Keratinocyte (primary cell): ENCODE measurements around the gene CDIPT. TPM values are rescaled to one million over a fixed set of nuclear protein-coding genes. Genes with fewer than 3 reads are reported as not detected.

Experiments
- DNase-seq: peaks from one replicate; pipeline ENCODE4 v3.0.0-alpha.2; 2011; ENCODE audit warnings: low read depth, missing footprints, low spot score
- FAIRE-seq: peaks from 2 replicates; lab custom pipeline; 2011; peaks lifted over from hg19 to GRCh38; lab: Jason Lieb, UNC
- H2AFZ ChIP-seq: 2 replicates; pipeline ENCODE4 v1.6.0; 2012; ENCODE audit warnings: low read length, control low read depth, inconsistent platforms; ENCODE audit not compliant: control insufficient read depth
- H3K27ac ChIP-seq: 2 replicates; pipeline ENCODE4 v1.5.1; 2011; ENCODE audit warnings: low read length; ENCODE audit not compliant: control insufficient read depth, insufficient read depth
- H3K27me3 ChIP-seq: 3 replicates; pipeline ENCODE4 v1.6.0; 2011; ENCODE audit warnings: low read length; ENCODE audit not compliant: control insufficient read depth, insufficient read depth; ENCODE audit errors: extremely low read depth
- H3K36me3 ChIP-seq, 2 experiments: 2 replicates in 1 of 2; 3 replicates in 1 of 2; pipeline ENCODE4 v1.5.1; 2011; ENCODE audit warnings: low read length in 2 of 2, mild to moderate bottlenecking in 1 of 2; ENCODE audit not compliant: control insufficient read depth in 2 of 2, insufficient read depth in 2 of 2; ENCODE audit errors: extremely low read depth in 1 of 2
- H3K4me1 ChIP-seq: 3 replicates; pipeline ENCODE4 v1.5.1; 2011; ENCODE audit warnings: low read length; ENCODE audit not compliant: control insufficient read depth, insufficient read depth; ENCODE audit errors: extremely low read depth
- H3K4me2 ChIP-seq: 3 replicates; pipeline ENCODE4 v1.6.0; 2011; ENCODE audit warnings: low read depth, low read length; ENCODE audit not compliant: control insufficient read depth, insufficient read depth; ENCODE audit errors: extremely low read depth
- H3K4me3 ChIP-seq, 3 experiments: fragments of 200-600 bp in 1 of 3; sonication (generic) in 1 of 3; 2 replicates in 2 of 3; 3 replicates in 1 of 3; pipeline ENCODE4 v1.5.1; 2011 to 2016; ENCODE audit warnings: low read length in 3 of 3, mild to moderate bottlenecking in 3 of 3, control low read depth in 2 of 3, inconsistent platforms in 1 of 3, low read depth in 1 of 3, mixed read lengths in 1 of 3, mixed run types in 1 of 3, moderate library complexity in 1 of 3; ENCODE audit not compliant: control insufficient read depth in 2 of 3, insufficient read depth in 2 of 3; ENCODE audit errors: extremely low read depth in 1 of 3
- H3K79me2 ChIP-seq: 2 replicates; pipeline ENCODE4 v1.6.0; 2012; ENCODE audit warnings: low read length; ENCODE audit not compliant: control insufficient read depth, insufficient read depth
- H3K9ac ChIP-seq: 3 replicates; pipeline ENCODE4 v1.6.0; 2011; ENCODE audit warnings: low read length; ENCODE audit not compliant: control insufficient read depth, insufficient read depth; ENCODE audit errors: extremely low read depth
- H3K9me1 ChIP-seq: 3 replicates; pipeline ENCODE4 v1.6.0; 2011; ENCODE audit warnings: low read length; ENCODE audit not compliant: control insufficient read depth, insufficient read depth; ENCODE audit errors: extremely low read depth
- H3K9me3 ChIP-seq: 2 replicates; pipeline ENCODE4 v1.5.1; 2012; ENCODE audit warnings: low read depth, low read length; ENCODE audit not compliant: control insufficient read depth
- H4K20me1 ChIP-seq: 3 replicates; pipeline ENCODE4 v1.6.0; 2011; ENCODE audit warnings: low read length; ENCODE audit not compliant: control insufficient read depth, insufficient read depth; ENCODE audit errors: extremely low read depth
- CTCF ChIP-seq, 3 experiments: IDR thresholded peaks in 1 of 3; conservative IDR thresholded peaks in 1 of 3; optimal IDR thresholded peaks in 1 of 3; 2 replicates in 2 of 3; 3 replicates in 1 of 3; pipeline versions ENCODE3 to v1.5.1; 2011; ENCODE audit warnings: low read length in 3 of 3, mild to moderate bottlenecking in 3 of 3, moderate library complexity in 2 of 3, control low read depth in 1 of 3, inconsistent platforms in 1 of 3; ENCODE audit not compliant: insufficient read depth in 2 of 3; ENCODE audit errors: extremely low read depth in 1 of 3
- EZH2 ChIP-seq: IDR thresholded peaks from one replicate; pipeline ENCODE4 v1.6.1; 2012; ENCODE audit warnings: inconsistent platforms, mild to moderate bottlenecking, low read length, moderate library complexity
- dilution Hi-C: fragments of 300-500 bp; cut with MboI; formaldehyde crosslinking; loops from one replicate; pipeline ENCODE4 v1.7.0; 2020; ENCODE audit warnings: low sequenced_read_pairs; ENCODE audit not compliant: extremely low pct_ligation_motif_present
- polyA plus RNA-seq, 5 experiments: library from polyadenylated mRNA; depleted of rRNA in 3 of 5; stranded (reverse) in 3 of 5; stranded (forward) in 1 of 5; unstranded in 1 of 5; fragments of >200 nt; gene quantifications; 1 replicate in 1 of 5; 2 replicates in 3 of 5; 3 replicates in 1 of 5; pipeline versions ENCODE4 v1.2.1 to v1.2.3, GENCODE V29; 2011 to 2012; ENCODE audit warnings: missing spikeins in 2 of 5, low read depth in 1 of 5, low replicate concordance in 1 of 5

Gene CDIPT
- polyA plus RNA-seq, 1 donor (not counting 4 experiments of a cell fraction or from before 2014, with no cell fraction given): 49.5 TPM

GRCh38 chr16:29830774-29831173, 32.3 kb downstream of the CDIPT start:
- dilution Hi-C loops: no loop called here
- no peak overlapping the region for H2AFZ ChIP-seq
- peaks cover 17 to 31% of the 10 kb centered on the region in 2 experiments for H3K36me3 ChIP-seq
- no peaks in the 10 kb centered on the region for H3K4me1 ChIP-seq
- DNase-seq: no peak
- no peaks in the 10 kb centered on the region for H3K9me3 ChIP-seq
- no peaks in the 10 kb centered on the region for H3K9me1 ChIP-seq
- FAIRE-seq: no peak
- no peak overlapping the region for H3K9ac ChIP-seq
- H3K27ac ChIP-seq: no peak overlapping the region
- TF ChIP-seq EZH2 (no peak), CTCF (optimal IDR thresholded peaks at IDR 0.05 in 1 of 3, IDR thresholded peaks at IDR 0.05 in 1 of 3, conservative IDR thresholded peaks at IDR 0.05 in 1 of 3; ENCODE audit: extremely low read depth in 1 of 3, insufficient read depth in 2 of 3, low read length in 3 of 3) (no peak)
- peaks cover 28% of the 10 kb centered on the region for H3K79me2 ChIP-seq
- no peak overlapping the region for H3K4me3 ChIP-seq
- no peaks in the 10 kb centered on the region for H4K20me1 ChIP-seq
- H3K4me2 ChIP-seq: no peak overlapping the region
- H3K27me3 ChIP-seq: no peaks in the 10 kb centered on the region

GRCh38 chr16:29826342-29826695, 36.7 kb downstream of the CDIPT start:
- Histone ChIP-seq H3K79me2 (peaks cover 65% of the 10 kb centered on the region), H3K4me2 (no peak overlapping the region), H3K27ac (no peak overlapping the region), H3K4me1 (peaks cover 36% of the 10 kb centered on the region), H3K9ac (no peak overlapping the region), H3K9me3 (no peaks in the 10 kb centered on the region), H2AFZ (no peak overlapping the region), H3K9me1 (peaks cover 6% of the 10 kb centered on the region), H4K20me1 (no peaks in the 10 kb centered on the region), H3K36me3 (peaks cover 6 to 11% of the 10 kb centered on the region in 2 experiments), H3K27me3 (no peaks in the 10 kb centered on the region), H3K4me3 (no peak overlapping the region)
- DNase-seq (no peak), FAIRE-seq (no peak)
- TF ChIP-seq CTCF (optimal IDR thresholded peaks at IDR 0.05 in 1 of 3, IDR thresholded peaks at IDR 0.05 in 1 of 3, conservative IDR thresholded peaks at IDR 0.05 in 1 of 3; ENCODE audit: extremely low read depth in 1 of 3, insufficient read depth in 2 of 3, low read length in 3 of 3) (no peak), EZH2 (no peak)
- dilution Hi-C loops: no loop called here
